Measurements from ENCODE around the gene NAA40. TPM values are rescaled to one million over a fixed set of nuclear protein-coding genes. Genes with fewer than 3 reads are reported as not detected.

NAA40 gene
- total RNA-seq, 1 donor from 2014 or later, result 24.0 TPM

DNA sequence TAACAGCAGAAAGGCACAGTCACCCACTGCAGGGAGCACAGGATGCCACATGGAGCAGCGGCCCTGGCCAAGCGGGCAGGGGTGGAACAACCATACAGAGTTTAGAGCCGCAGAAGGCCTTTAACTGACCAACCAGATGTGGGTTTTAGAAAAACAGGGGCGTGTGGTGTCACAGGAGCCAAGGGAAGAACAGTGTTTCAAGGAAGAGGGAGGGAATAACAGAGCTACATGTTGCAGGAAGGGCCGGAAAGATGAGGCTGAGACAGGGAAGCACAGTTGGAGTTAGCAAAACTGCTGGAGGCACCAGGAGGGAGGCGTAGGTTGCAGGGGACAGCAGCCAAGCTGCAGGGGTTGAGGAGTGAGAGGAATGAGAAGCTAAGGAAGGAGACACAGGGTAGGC, 7.8 kb upstream of the NAA40 start:
- DNase-seq (ENCODE audit: extremely low spot score, unreplicated experiment), result no peak
- Mint-ChIP-seq H3K27ac (ENCODE audit: unreplicated experiment) (no peak overlapping the region), H3K9me3 (ENCODE audit: unreplicated experiment) (no peaks in the 10 kb centered on the region), H3K4me1 (ENCODE audit: unreplicated experiment) (peaks cover 7% of the 10 kb centered on the region), H3K36me3 (ENCODE audit: unreplicated experiment) (no peaks in the 10 kb centered on the region), H3K27me3 (ENCODE audit: unreplicated experiment) (peaks cover 3% of the 10 kb centered on the region), H3K4me3 (ENCODE audit: unreplicated experiment) (no peak overlapping the region)
- TF ChIP-seq, protein P1, sequence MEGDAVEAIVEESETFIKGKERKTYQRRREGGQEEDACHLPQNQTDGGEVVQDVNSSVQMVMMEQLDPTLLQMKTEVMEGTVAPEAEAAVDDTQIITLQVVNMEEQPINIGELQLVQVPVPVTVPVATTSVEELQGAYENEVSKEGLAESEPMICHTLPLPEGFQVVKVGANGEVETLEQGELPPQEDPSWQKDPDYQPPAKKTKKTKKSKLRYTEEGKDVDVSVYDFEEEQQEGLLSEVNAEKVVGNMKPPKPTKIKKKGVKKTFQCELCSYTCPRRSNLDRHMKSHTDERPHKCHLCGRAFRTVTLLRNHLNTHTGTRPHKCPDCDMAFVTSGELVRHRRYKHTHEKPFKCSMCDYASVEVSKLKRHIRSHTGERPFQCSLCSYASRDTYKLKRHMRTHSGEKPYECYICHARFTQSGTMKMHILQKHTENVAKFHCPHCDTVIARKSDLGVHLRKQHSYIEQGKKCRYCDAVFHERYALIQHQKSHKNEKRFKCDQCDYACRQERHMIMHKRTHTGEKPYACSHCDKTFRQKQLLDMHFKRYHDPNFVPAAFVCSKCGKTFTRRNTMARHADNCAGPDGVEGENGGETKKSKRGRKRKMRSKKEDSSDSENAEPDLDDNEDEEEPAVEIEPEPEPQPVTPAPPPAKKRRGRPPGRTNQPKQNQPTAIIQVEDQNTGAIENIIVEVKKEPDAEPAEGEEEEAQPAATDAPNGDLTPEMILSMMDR (IDR thresholded peaks at IDR 0.05), result no peak

DNA sequence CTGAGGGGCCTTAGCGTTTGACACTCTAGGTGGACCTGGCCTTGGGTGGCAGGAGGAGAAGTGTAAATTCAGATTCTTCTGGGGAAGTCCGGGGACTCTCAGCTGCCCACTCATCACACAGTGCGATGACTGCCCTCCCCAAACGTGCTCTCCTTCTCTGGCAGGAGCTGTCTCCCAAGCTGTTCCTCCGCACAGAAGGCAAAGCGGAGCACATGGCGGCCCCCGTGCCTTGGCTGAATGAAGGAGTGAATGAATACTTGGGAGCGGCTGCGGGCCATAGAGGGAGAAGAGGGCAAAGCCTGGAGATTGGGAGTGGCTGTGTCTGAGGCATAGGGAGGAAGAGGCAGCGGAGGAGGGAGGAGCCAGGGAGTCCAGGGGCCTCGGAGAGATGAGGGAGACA, 6.9 kb upstream of the NAA40 start:
- TF ChIP-seq, protein P1 (IDR thresholded peaks at IDR 0.05), result no peak
- Mint-ChIP-seq H3K4me3 (ENCODE audit: unreplicated experiment) (no peak overlapping the region), H3K4me1 (ENCODE audit: unreplicated experiment) (peaks cover 7% of the 10 kb centered on the region)

DNA sequence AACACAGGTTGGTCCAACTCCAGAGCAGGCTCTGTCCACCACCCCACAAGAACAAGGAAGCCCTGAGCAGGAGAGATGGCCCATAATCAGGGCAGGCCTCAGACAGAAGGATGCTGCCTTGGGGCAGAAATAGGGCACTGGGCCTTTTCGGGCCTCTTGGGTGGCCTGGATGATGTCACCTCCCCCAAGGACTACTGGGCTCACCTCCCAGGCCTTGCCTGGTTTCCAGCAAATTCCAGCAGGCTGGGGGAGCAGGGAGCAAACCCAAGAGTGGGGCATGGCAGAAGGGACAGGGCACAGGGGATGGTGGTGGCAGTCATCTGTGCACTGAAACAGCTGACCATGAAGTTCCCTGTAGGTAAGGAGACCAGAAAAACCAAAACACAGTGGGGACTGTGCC, 5.3 kb upstream of the NAA40 start:
- H3K4me3 Mint-ChIP-seq (ENCODE audit: unreplicated experiment), result no peak overlapping the region

More for the DNA sequence above, 6.9 kb upstream of the NAA40 start:
- H3K9me3 Mint-ChIP-seq (ENCODE audit: unreplicated experiment), result no peaks in the 10 kb centered on the region
- H3K27ac Mint-ChIP-seq (ENCODE audit: unreplicated experiment), result no peak overlapping the region
- H3K27me3 Mint-ChIP-seq (ENCODE audit: unreplicated experiment), result peaks cover 3% of the 10 kb centered on the region
- H3K36me3 Mint-ChIP-seq (ENCODE audit: unreplicated experiment), result no peaks in the 10 kb centered on the region
- DNase-seq (ENCODE audit: extremely low spot score, unreplicated experiment), result no peak

DNA sequence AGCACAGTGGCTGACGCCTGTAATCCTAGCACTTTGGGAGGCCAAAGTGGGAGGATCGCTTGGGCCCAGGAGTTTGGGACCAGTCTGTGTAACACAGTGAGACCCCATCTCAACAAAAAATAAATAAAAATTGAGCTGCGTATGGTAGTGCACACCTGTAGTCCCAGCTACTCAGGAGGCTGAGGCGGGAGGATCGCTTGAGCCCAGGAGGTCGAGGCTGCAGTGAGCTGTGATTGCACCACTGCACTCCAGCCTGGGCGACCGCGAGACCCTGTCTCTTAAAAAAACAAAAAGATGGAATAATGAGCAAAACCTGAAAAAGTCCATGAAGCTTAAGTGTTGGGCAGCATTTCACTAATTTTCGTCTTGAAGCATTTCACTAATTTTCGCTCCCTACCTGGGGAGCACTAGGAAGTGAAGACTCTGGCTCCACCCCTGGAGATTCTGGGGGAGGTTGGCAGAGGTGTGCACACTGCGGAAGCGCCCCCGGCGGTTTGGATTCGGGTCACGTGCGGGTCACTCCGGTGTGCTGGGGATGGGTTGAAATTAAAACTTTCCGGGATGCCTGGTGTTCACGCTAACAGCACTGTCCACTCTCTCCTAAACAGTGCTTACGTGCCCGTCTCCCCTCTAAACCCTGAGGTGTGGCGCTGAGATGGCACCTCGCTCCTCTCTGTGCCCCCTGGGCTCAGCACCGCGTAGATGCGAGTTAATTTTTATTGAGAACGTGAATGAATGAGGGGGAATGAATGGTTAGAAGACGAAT, 906 bp upstream of the NAA40 start:
- H3K4me3 Mint-ChIP-seq (ENCODE audit: unreplicated experiment), result peak overlapping the region; percentile 83
- peak overlapping the region; percentile 59 for H3K27ac Mint-ChIP-seq (ENCODE audit: unreplicated experiment)
- DNase-seq (ENCODE audit: extremely low spot score, unreplicated experiment), result no peak
- H3K36me3 Mint-ChIP-seq (ENCODE audit: unreplicated experiment), result no peaks in the 10 kb centered on the region
- H3K9me3 Mint-ChIP-seq (ENCODE audit: unreplicated experiment), result no peaks in the 10 kb centered on the region
- peaks cover 16% of the 10 kb centered on the region for H3K4me1 Mint-ChIP-seq (ENCODE audit: unreplicated experiment)
- TF ChIP-seq, protein P1 (IDR thresholded peaks at IDR 0.05), result no peak
- H3K27me3 Mint-ChIP-seq (ENCODE audit: unreplicated experiment), result no peaks in the 10 kb centered on the region

More for the DNA sequence above, 5.3 kb upstream of the NAA40 start:
- DNase-seq (ENCODE audit: extremely low spot score, unreplicated experiment), result no peak
- Mint-ChIP-seq H3K36me3 (ENCODE audit: unreplicated experiment) (no peaks in the 10 kb centered on the region), H3K9me3 (ENCODE audit: unreplicated experiment) (no peaks in the 10 kb centered on the region), H3K27me3 (ENCODE audit: unreplicated experiment) (no peaks in the 10 kb centered on the region), H3K27ac (ENCODE audit: unreplicated experiment) (no peak overlapping the region), H3K4me1 (ENCODE audit: unreplicated experiment) (peaks cover 9% of the 10 kb centered on the region)
- TF ChIP-seq, protein P1 (IDR thresholded peaks at IDR 0.05), result no peak

DNA sequence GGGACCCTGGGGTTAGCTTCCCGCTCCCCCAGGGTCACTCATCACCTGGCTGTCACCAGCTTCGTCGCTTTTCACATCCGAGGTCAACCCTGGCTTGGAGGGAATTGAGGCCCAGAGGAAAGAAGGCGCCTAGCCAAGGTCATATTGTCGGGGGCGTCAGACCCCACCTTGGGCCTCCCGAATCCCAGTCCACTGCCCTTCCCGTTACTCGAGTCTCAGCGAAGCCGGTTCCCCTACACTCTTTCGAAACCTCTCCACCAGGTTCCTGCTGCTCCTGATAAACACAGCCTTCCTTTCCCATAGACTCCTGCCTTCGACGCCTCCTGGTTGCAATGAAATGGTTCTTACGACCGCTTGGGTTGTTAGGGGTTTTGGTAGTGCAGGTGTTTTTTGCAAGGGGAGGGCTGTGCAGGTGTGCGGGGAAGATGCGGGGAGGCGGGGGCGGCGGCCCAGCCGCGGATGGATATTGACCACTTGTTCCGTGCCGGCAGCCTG, 642 bp downstream of the NAA40 start:
- no peaks in the 10 kb centered on the region for H3K36me3 Mint-ChIP-seq (ENCODE audit: unreplicated experiment)
- TF ChIP-seq, protein P1 (IDR thresholded peaks at IDR 0.05), result no peak
- peak overlapping the region; percentile 83 for H3K4me3 Mint-ChIP-seq (ENCODE audit: unreplicated experiment)
- DNase-seq (ENCODE audit: extremely low spot score, unreplicated experiment), result no peak
- peaks cover 20% of the 10 kb centered on the region for H3K4me1 Mint-ChIP-seq (ENCODE audit: unreplicated experiment)
- peak overlapping the region; percentile 83 for H3K27ac Mint-ChIP-seq (ENCODE audit: unreplicated experiment)
- H3K9me3 Mint-ChIP-seq (ENCODE audit: unreplicated experiment), result no peaks in the 10 kb centered on the region
- H3K27me3 Mint-ChIP-seq (ENCODE audit: unreplicated experiment), result no peaks in the 10 kb centered on the region

Measured in osteocyte (in vitro differentiated cells).